Erythroblast (primary cell): ENCODE data around the gene UBR1.

Experiments
- GATA1 ChIP-seq: IDR thresholded peaks from 2 replicates; pipeline ENCODE4 v1.6.1; 2011; ENCODE audit warnings: low read depth, mild to moderate bottlenecking, control low read depth, low read length, moderate library complexity
- POLR2A ChIP-seq: IDR thresholded peaks from 2 replicates; pipeline ENCODE4 v1.6.1; 2011; ENCODE audit warnings: mild to moderate bottlenecking, low read length

DNA sequence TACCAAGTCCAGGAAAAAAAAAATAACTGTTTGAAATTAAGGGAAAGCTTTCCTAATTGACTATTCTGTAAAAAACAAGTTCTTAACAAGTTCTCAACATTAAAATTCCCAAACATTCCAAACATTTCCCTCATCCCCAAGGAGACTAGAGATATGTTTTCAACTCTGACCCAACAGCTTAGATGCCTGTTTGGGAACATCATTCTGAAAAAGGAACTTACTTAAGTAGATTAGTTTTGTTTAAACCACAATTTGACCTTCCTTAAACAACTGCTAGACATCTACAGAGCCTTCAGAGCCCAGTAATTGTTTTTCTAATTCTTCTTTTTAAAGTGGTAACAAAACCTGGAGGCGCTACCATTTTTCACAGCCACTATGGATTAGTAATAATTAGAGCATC is 12.8 kb downstream of the UBR1 start:
- TF ChIP-seq POLR2A (no peak), GATA1 (no peak)
